Measurements from ENCODE around the gene PRKAR2B.
"Not testable (repeated sequence)": the region's sequence is repeated elsewhere in the genome, so short reads cannot be mapped to it uniquely, and the experiment has no call there.

The PRKAR2B gene

DNA sequence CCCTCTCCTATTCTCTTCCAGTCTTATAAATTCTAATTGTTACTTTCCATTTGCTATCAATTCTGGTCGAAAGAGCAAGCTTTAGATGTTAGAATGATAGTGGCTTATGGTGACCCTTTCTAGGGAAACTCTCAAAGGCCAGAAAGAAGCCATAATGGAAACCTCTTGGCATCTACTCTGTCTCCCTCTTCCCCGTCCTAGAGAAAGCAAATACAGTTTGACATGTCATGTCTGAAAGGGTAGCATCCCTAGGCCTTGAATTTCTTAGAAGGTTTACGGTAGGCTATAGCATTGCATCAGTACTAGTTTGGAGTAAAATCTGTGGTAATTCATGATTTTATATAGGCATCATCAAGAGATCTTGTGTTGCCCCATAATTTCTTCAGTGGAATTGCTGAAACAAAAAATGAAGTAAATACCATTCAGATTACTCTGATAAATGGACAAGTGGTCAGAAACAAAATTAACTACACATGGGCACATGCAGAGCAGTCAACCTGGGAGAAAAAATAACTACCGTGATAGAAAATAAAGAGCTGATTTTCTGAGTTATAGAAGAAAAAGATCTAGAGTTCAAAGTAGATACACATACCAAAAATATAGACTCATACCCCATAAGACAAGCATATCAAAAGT lies 4.4 kb downstream of the PRKAR2B start:
- Mint-ChIP-seq H3K27me3 (ENCODE audit: low read depth) (peaks cover 61% of the 10 kb centered on the region), H3K9me3 (no peaks in the 10 kb centered on the region), H3K4me3 (no peak overlapping the region), H3K36me3 (ENCODE audit: low read depth) (no peaks in the 10 kb centered on the region), H3K27ac (no peak overlapping the region), H3K4me1 (ENCODE audit: low read depth) (peaks cover 11% of the 10 kb centered on the region)

DNA sequence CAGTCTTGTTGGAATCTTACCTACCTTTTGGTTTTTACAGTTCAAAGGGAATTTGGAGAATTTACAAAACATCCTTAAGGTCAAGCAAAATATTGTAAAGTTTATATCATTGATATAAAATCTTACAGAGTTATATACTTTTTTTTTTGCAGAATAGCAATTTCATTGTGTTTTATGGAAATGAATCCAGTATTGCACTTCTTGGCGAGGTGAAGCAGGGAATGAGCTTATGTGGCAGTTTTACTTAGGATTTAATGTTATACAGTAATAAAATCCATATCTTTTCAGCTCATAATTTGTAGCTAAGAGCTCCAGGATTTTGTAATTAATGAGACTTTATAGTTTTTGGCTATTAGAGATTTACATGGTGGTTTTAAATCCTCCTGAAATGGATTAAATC lies 5.0 kb downstream of the PRKAR2B start:
- Mint-ChIP-seq H3K4me1 (ENCODE audit: low read depth) (peaks cover 10% of the 10 kb centered on the region), H3K36me3 (ENCODE audit: low read depth) (no peaks in the 10 kb centered on the region), H3K27me3 (ENCODE audit: low read depth) (peaks cover 59% of the 10 kb centered on the region)

DNA sequence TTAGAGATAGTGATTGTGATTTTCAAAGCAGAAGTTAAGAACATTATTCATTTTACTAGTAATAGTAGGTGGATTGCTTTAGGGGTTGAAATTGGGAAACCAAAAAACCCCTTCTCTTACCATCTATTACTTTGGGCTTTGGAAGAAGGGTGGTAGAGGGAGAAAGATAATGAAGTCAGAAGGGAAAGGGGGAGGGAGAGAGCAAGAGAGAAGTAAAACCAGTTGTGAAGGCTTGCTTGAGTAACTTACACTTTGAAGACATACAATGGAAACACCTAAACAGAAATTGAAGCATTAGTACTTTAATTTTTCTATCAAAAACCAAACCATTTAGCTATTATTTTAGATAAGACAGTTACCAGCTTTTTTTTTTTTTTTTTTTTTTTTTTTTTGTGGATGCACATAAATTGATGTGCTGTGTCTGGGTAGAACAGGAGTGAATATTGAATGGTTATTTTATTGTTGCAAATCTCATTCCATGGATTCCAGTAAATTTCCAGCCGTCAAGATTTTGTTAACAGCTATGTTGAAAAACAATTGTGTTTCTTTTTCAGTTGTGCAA lies 5.5 kb downstream of the PRKAR2B start:
- Mint-ChIP-seq H3K4me3 (no peak overlapping the region), H3K4me1 (ENCODE audit: low read depth) (peaks cover 10% of the 10 kb centered on the region), H3K9me3 (no peaks in the 10 kb centered on the region), H3K27me3 (ENCODE audit: low read depth) (peaks cover 59% of the 10 kb centered on the region), H3K27ac (no peak overlapping the region), H3K36me3 (ENCODE audit: low read depth) (no peaks in the 10 kb centered on the region)

More for the DNA sequence above, 5.0 kb downstream of the PRKAR2B start:
- Mint-ChIP-seq H3K27ac (no peak overlapping the region), H3K9me3 (no peaks in the 10 kb centered on the region), H3K4me3 (no peak overlapping the region)

DNA sequence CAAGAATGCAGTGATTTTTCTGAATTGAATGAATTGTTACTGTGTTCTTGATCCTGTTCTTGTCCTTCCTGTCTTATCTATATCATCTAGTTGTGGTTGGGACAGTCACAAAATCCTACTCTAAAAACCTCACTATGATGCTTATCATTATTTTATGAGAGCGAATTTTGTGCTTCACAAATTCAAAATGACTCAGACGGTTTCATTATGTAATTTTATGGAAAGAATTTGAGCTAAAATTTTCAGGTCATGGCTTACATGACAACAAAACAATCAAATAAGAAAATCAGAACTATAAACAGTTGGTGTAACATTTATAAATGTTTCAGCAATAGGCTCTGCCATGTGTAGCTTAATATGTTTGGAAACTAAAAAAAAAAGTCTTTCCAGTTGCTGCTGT lies 6.9 kb downstream of the PRKAR2B start:
- no peaks in the 10 kb centered on the region for H3K9me3 Mint-ChIP-seq
- no peaks in the 10 kb centered on the region for H3K4me1 Mint-ChIP-seq (ENCODE audit: low read depth)
- peaks cover 46% of the 10 kb centered on the region for H3K27me3 Mint-ChIP-seq (ENCODE audit: low read depth)
- H3K36me3 Mint-ChIP-seq (ENCODE audit: low read depth) = no peaks in the 10 kb centered on the region
- H3K27ac Mint-ChIP-seq = no peak overlapping the region
- no peak overlapping the region for H3K4me3 Mint-ChIP-seq

DNA sequence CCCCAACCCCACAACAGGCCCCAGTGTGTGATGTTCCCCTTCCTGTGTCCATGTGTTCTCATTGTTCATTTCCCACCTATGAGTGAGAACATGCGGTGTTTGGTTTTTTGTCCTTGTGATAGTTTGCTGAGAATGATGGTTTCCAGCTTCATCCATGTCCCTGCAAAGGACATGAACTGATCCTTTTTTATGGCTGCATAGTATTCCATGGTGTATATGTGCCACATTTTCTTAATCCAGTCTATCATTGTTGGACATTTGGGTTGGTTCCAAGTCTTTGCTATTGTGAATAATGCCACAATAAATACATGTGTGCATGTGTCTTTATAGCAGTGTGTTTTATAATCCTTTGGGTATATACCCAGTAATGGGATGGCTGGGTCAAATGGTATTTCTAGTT lies 10.5 kb downstream of the PRKAR2B start:
- H3K27ac Mint-ChIP-seq; H3K4me1 Mint-ChIP-seq (ENCODE audit: low read depth); H3K36me3 Mint-ChIP-seq (ENCODE audit: low read depth); H3K9me3 Mint-ChIP-seq; H3K4me3 Mint-ChIP-seq: not testable (repeated sequence)
- peaks cover 23% of the 10 kb centered on the region for H3K27me3 Mint-ChIP-seq (ENCODE audit: low read depth)

DNA sequence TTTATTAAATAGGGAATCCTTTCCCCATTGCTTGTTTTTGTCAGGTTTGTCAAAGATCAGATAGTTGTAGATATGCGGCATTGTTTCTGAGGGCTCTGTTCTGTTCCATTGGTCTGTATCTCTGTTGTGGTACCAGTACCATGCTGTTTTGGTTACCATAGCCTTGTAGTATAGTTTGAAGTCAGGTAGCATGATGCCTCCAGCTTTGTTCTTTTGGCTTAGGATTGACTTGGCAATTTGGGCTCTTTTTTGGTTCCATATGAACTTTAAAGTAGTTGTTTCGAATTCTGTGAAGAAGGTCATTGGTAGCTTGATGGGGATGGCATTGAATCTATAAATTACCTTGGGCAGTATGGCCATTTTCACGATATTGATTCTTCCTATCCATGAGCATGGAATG lies 11.6 kb downstream of the PRKAR2B start:
- H3K27me3 Mint-ChIP-seq (ENCODE audit: low read depth) = peaks cover 14% of the 10 kb centered on the region
- H3K4me1 Mint-ChIP-seq (ENCODE audit: low read depth); H3K36me3 Mint-ChIP-seq (ENCODE audit: low read depth); H3K27ac Mint-ChIP-seq; H3K4me3 Mint-ChIP-seq; H3K9me3 Mint-ChIP-seq: not testable (repeated sequence)

DNA sequence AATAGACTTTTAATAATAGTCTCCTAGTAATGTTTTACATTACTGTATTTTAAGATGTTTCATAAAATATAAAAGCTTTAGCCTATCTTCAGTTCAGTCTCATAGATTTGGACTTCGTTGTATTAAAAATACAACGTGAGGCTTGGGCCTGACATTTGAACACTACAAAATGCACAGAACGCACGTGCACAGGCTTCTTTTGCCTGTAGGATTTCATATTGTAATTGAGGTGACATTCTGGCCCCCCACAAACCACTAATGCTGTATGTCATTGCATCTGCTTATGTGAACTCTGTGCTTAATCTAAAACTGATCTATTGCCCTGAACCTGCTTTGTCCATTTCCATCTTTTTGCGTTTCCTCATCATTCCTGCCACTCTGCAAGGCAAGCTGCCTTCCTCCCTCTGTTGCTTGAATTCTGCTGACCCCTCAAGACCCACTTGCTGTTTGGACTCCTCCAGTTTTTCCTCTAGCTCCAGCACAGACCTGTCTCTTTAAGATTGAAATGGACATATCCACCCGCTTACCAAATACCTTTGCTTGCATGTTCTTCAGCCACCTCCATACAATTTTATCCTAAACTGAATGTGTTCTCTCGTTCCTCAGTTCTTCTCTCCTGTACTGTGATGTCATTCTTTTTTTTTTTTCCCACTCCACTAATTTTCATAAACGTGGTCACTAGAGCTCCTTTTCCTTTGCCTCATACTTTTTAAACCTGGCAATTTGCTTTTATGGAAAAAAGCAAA lies 12.4 kb downstream of the PRKAR2B start:
- no peak overlapping the region for H3K27ac Mint-ChIP-seq
- peaks cover 12% of the 10 kb centered on the region for H3K27me3 Mint-ChIP-seq (ENCODE audit: low read depth)
- no peaks in the 10 kb centered on the region for H3K4me1 Mint-ChIP-seq (ENCODE audit: low read depth)
- H3K9me3 Mint-ChIP-seq = no peaks in the 10 kb centered on the region
- H3K4me3 Mint-ChIP-seq = no peak overlapping the region
- H3K36me3 Mint-ChIP-seq (ENCODE audit: low read depth) = no peaks in the 10 kb centered on the region

DNA sequence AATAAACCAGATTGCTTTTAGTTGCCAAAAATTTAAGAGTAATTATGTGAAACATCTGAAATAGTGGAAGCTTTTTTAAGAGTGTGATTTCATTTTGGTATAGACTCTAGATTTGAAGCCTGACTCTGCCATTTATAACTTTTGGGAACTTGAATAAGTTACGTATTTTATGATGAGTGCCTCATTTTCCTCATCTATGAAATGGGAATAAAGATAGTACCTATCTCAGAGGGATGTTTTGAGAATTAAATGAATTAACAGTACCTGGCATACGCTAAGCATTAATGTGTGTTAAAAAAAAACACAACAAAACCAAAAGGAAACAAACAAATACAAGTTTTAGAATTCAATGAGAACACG lies 12.9 kb downstream of the PRKAR2B start:
- Mint-ChIP-seq H3K27ac (no peak overlapping the region), H3K4me3 (no peak overlapping the region), H3K36me3 (ENCODE audit: low read depth) (no peaks in the 10 kb centered on the region), H3K4me1 (ENCODE audit: low read depth) (no peaks in the 10 kb centered on the region), H3K9me3 (no peaks in the 10 kb centered on the region), H3K27me3 (ENCODE audit: low read depth) (peaks cover 13% of the 10 kb centered on the region)

DNA sequence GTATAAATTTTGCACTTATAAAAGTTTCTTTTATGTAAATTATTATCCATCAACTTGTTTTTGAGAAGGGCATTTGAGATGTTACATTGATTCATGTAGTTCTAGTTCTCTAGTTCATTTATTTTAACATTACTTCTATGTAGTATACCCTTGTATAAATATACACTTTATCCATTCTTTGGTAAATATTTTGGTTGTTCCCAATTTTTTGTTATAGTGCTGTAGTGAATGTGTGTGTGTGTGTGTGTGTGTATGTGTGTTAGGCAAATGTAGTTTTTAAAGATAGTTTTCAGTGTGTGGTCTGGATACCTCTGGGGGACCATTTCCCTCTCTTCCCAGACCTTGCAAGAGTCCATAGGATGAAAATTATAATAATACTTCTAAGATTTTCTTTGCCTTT lies 15.0 kb downstream of the PRKAR2B start:
- H3K27ac Mint-ChIP-seq = no peak overlapping the region
- H3K4me1 Mint-ChIP-seq (ENCODE audit: low read depth) = no peaks in the 10 kb centered on the region
- H3K27me3 Mint-ChIP-seq (ENCODE audit: low read depth) = peaks cover 20% of the 10 kb centered on the region
- no peaks in the 10 kb centered on the region for H3K36me3 Mint-ChIP-seq (ENCODE audit: low read depth)
- H3K9me3 Mint-ChIP-seq = no peaks in the 10 kb centered on the region
- no peak overlapping the region for H3K4me3 Mint-ChIP-seq

DNA sequence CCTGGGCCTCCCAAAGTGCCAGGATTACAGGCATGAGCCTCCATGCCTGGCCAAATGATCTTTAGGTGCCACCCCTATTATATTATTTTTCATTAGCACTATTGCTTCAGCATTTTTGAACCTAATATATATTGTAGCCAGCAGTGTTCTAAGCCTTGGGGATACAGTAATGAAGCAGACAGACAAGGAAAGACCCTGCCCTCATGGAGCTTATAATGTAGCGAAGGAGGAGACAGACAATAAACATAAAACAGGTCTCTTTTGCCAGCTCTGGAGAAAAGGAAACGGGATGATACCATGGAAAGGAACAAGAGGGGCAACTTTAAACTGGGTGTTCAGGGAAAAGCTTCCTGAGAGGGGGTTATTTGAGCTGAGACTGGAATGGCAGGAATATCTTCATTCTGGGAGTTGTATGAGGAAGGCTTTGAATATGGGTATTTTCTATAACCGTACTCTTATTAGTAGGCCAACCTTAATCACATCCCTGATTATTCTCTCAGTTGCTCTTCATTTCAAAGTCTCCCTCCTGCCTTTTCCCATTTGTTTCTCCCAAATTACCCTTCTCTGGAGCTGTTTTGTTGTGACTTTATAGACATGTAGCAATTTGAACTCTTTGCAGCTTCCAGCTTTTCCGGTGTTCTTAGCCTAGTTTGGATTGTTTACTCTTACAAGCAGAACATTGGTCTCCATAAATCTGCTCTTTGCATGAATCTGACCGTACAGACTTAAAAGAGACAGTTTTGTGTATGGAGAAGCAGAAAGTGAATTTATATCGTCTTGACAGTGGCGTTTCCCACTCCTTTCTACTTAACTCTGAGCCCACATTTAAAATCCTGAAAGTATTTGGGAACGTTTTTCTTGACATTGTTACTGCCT lies 19.0 kb downstream of the PRKAR2B start:
- Mint-ChIP-seq H3K27me3 (ENCODE audit: low read depth) (peaks cover 20% of the 10 kb centered on the region), H3K4me3 (no peak overlapping the region), H3K4me1 (ENCODE audit: low read depth) (no peaks in the 10 kb centered on the region), H3K36me3 (ENCODE audit: low read depth) (no peaks in the 10 kb centered on the region), H3K27ac (no peak overlapping the region), H3K9me3 (no peaks in the 10 kb centered on the region)

DNA sequence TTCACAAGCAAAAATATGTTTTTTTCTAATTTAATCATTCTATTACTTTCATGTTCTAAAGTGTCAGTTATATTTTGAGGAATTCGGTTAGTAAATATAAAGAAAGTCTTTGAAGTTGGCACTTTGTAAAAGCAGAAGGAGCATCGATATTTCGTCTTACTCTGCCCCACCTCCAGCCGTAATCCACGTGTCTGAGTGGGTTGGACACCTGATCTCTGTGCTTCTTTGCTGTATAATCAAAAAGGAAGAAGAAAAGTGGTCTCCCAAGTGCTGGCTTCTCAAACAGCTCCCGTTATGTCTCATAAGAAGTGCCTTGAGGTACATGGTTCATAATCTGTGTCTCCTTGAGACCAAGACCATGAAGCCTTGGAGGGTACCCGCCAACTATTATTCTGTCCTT lies 19.8 kb downstream of the PRKAR2B start:
- Mint-ChIP-seq H3K36me3 (ENCODE audit: low read depth) (no peaks in the 10 kb centered on the region), H3K4me1 (ENCODE audit: low read depth) (no peaks in the 10 kb centered on the region), H3K4me3 (no peak overlapping the region)

DNA sequence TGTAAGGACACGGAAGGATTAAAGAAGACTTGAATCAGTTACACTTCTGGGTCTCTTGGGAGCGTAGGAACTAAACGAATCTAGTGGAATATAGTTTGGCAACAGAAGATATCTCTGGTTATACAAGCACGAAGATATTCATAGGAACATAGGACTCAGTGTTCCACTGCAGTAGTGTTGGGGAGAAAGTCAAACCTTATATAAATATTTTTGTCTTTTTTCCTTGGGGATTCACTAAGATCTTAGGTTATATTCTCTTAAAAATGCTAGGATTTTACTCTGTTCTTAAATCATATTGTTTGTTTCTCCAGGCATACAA lies 21.4 kb downstream of the PRKAR2B start:
- Mint-ChIP-seq H3K27ac (no peak overlapping the region), H3K9me3 (no peaks in the 10 kb centered on the region), H3K27me3 (ENCODE audit: low read depth) (peaks cover 24% of the 10 kb centered on the region), H3K36me3 (ENCODE audit: low read depth) (no peaks in the 10 kb centered on the region), H3K4me1 (ENCODE audit: low read depth) (no peaks in the 10 kb centered on the region), H3K4me3 (no peak overlapping the region)

More for the DNA sequence above, 19.8 kb downstream of the PRKAR2B start:
- Mint-ChIP-seq H3K27me3 (ENCODE audit: low read depth) (peaks cover 20% of the 10 kb centered on the region), H3K27ac (no peak overlapping the region), H3K9me3 (no peaks in the 10 kb centered on the region)

DNA sequence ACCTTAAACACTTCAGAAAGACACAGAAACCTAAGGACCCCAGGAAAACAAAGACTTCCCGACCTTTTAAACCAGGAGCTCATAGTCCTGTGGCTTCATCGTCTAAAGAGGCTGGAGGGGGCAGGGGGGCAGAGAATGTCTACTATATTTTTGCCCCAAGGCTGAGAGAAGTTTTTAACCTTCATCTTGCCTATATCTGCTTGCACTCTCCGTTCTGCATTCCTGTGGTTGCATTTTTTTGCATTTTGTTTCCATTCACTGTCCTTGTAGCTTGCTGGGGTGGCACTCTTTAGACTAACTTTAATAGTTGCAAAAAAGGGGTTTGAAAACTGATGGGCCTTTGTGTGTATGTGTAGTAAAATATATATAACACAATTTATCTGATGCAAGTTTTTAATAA lies 23.7 kb downstream of the PRKAR2B start:
- no peaks in the 10 kb centered on the region for H3K9me3 Mint-ChIP-seq
- no peaks in the 10 kb centered on the region for H3K36me3 Mint-ChIP-seq (ENCODE audit: low read depth)
- H3K27ac Mint-ChIP-seq = no peak overlapping the region
- peaks cover 18% of the 10 kb centered on the region for H3K27me3 Mint-ChIP-seq (ENCODE audit: low read depth)
- no peak overlapping the region for H3K4me3 Mint-ChIP-seq
- no peaks in the 10 kb centered on the region for H3K4me1 Mint-ChIP-seq (ENCODE audit: low read depth)

DNA sequence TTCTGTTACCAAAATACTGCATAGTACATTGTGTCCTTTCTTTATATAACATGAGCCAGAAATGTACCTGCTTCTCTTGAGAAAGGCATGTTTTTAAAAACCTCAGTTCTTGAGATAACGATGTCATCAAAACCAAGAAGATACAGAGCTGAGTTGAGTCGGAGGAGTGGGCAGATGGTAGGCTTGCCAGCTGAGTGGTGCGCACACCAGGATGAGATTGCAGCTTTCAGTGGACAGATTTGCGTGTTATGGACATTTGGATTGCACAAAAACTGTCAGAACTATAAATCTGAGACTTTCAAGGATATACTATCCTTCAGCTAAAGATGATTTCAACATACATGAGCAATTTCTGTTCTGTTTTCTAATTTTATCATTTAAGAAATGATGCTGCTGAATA lies 25.0 kb downstream of the PRKAR2B start:
- Mint-ChIP-seq H3K4me1 (ENCODE audit: low read depth) (no peaks in the 10 kb centered on the region), H3K4me3 (no peak overlapping the region), H3K27ac (no peak overlapping the region), H3K36me3 (ENCODE audit: low read depth) (no peaks in the 10 kb centered on the region), H3K27me3 (ENCODE audit: low read depth) (peaks cover 13% of the 10 kb centered on the region), H3K9me3 (no peaks in the 10 kb centered on the region)

DNA sequence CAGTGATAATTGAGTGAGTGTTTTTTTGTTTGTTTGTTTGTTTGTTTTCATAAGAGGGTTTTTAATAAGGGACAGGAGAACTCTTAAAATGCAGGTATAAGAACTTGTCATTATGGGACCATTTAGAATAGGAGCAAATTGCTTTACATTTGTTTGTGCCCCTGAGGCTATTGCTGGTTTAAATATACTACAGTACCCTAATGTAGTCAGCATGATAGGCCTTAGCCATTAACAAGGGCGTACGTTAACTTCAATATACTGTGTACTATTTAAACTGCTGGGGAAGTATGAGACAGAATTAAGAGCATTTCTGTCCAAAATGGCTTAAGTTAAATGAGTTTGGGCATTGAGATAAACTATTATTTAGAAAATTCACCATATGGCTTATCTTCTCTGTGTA lies 26.2 kb downstream of the PRKAR2B start:
- Mint-ChIP-seq H3K4me1 (ENCODE audit: low read depth) (no peaks in the 10 kb centered on the region), H3K36me3 (ENCODE audit: low read depth) (no peaks in the 10 kb centered on the region), H3K4me3 (no peak overlapping the region), H3K27me3 (ENCODE audit: low read depth) (peaks cover 8% of the 10 kb centered on the region), H3K27ac (no peak overlapping the region), H3K9me3 (no peaks in the 10 kb centered on the region)

All from T-helper 1 cell treated with Interleukin-12 subunit alpha and Interleukin-12 subunit beta and Interleukin-4 antibody, amounts not matched to agents 30 μg/mL and 1 μg/mL, for 36 hours (primary cell).